ENCODE measurements around the gene SAMD4A.

Gene SAMD4A

DNA sequence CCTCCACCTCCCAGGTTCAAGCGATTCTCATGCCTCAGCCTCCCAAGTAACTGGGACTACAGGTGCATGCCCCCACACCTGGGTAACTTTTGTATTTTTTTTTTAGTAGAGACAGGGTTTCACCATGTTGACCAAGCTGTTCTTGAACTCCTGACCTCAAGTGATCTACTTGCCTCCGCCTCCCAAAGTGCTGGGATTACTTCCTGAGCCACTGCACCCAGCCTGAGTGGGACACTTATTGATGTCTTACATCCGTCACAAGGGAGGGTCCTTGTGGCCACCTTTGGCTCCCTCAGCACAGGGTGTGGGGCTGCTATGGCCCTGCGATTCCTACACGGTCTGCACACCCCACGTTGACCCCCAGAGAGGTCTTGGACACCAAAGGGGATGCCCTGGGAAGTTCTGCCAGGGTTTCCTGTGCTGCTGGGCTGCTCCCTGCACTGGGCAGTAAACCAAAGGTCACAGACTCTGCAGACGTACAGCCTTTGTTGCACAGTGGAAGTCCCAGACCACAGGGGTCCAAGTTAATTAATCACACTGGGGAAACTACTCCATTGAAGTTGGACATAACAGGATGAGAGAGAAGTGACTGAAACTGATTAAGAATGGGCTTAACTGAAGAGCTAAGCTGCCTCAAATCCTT lies 95.7 kb downstream of the SAMD4A start:
- TF ChIP-seq CTCF (IDR thresholded peaks at IDR 0.05; ENCODE audit: low read depth, low read length, missing control alignments), result no peak
- H3K4me3 ChIP-seq (ENCODE audit: low read depth, low read length), result no peak overlapping the region
- DNase-seq (ENCODE audit: low read depth), result no peak

DNA sequence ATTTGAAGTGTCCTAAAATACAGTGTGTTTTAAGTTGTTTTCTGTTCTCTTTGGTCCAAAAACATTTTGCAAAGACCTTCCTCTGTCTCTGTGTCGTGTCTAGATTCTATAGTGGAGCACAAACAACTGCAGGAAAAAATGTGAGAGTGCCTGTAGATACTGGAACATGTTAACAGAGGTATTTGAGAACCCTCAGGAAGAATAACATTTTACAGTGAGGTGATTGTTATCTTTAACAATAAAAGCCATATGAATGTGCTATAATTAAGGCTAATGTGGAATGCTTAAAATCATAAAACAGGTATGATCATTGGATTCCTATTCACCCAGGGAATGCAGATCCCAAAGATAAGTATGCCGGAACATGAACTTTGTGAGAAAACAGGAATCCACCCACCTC lies 98.0 kb downstream of the SAMD4A start:
- DNase-seq (ENCODE audit: low read depth), result no peak
- no peak for TF ChIP-seq CTCF (IDR thresholded peaks at IDR 0.05; ENCODE audit: low read depth, low read length, missing control alignments)
- no peak overlapping the region for H3K4me3 ChIP-seq (ENCODE audit: low read depth, low read length)

DNA sequence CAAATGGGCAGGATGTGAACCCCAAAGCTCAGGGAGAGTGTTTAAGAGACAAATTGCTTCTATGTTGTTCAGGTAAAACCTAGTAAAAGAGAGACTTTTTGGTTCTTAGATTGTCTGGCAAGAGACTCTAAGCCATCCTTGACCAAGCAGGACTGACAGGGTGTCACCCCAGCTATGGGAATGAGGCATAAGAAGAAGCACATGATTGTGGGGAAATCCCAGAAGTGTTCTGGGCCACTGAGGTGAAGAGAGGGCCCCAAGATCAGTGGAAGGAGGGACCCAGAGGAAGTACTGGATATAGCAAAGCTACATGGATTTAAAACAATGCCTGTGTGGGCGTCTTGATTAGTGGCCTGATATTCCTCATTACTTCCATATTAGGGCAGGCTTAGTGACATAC lies 99.0 kb downstream of the SAMD4A start:
- no peak for DNase-seq (ENCODE audit: low read depth)
- H3K4me3 ChIP-seq (ENCODE audit: low read depth, low read length), result no peak overlapping the region
- TF ChIP-seq CTCF (IDR thresholded peaks at IDR 0.05; ENCODE audit: low read depth, low read length, missing control alignments), result no peak

- TF ChIP-seq CTCF (IDR thresholded peaks at IDR 0.05; ENCODE audit: low read depth, low read length, missing control alignments), result no peak
- DNase-seq (ENCODE audit: low read depth), result no peak
- H3K4me3 ChIP-seq (ENCODE audit: low read depth, low read length), result no peak overlapping the region
Measured at GRCh38 chr14:54667026-54667744, 100.3 kb downstream of the SAMD4A start.

GRCh38 chr14:54667764-54668163 lies 100.8 kb downstream of the SAMD4A start:
- no peak for DNase-seq (ENCODE audit: low read depth)
- TF ChIP-seq CTCF (IDR thresholded peaks at IDR 0.05; ENCODE audit: low read depth, low read length, missing control alignments), result no peak
- no peak overlapping the region for H3K4me3 ChIP-seq (ENCODE audit: low read depth, low read length)

DNA sequence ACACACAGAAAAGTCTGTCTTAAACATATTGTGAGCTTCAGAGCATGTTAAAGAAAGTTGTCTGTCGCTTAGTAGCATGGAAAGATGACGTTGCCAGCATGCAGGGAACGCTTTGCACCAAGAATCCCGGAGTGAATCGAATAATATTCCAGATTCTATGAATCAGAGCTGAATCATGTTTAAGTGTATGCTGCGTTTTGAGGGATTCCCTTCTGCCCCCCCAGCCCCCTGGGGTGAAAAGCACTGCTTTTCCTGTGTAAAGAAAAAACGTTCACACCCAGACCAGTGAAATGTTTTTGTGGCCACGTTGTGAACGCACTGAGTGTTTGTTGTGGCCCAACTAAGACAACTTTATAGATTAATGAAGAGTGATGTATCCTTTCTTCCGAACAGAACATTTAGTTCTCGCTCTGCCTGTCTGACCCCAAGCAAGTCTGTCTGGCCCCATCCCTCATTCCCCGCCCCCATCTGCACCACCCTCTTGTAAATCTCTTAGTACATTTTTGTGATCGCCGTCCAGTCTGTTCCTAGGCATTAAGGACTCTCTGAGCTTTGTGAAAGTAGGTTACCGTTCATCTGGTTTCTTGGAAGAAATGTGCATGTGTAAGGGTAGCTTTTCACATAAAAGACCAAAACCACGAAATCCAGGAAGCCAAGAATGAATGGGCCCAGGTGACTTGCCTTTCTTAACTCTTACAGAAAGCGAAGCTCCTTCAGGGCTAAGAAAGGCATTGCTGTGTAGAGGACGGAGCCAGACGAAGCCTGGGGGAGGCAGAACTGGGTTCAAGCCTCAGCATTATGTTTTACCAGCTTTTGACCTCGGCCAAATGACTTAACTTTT lies 103.0 kb downstream of the SAMD4A start:
- TF ChIP-seq CTCF (IDR thresholded peaks at IDR 0.05; ENCODE audit: low read depth, low read length, missing control alignments), result no peak
- no peak overlapping the region for H3K4me3 ChIP-seq (ENCODE audit: low read depth, low read length)
- DNase-seq (ENCODE audit: low read depth), result no peak
